Activated CD4-positive, alpha-beta memory T cell treated with anti-CD3 and anti-CD28 coated beads for 36 hours (primary cell): ENCODE data around the gene DENND4B. TPM values are rescaled to one million over a fixed set of nuclear protein-coding genes. Genes with fewer than 3 reads are reported as not detected.
"Not testable (repeated sequence)": the region's sequence is repeated elsewhere in the genome, so short reads cannot be mapped to it uniquely, and the experiment has no call there.

Experiments used
- CTCF ChIA-PET: fragments of 350-600 bp; sonication (Branson Sonifier 250); formaldehyde crosslinking; loops from one replicate; lab custom pipeline; 2021; ENCODE audit warnings: antibody characterized with exemption, inconsistent platforms; lab: Charles Lee
- POLR2A ChIA-PET: fragments of 350-600 bp; sonication (Branson Sonifier 250); formaldehyde crosslinking; loops from one replicate; lab custom pipeline; 2021; ENCODE audit warnings: antibody characterized with exemption; lab: Charles Lee
- DNase-seq: peaks from one replicate; pipeline ENCODE4 v3.0.0-alpha.2; 2020
- H3K27ac Mint-ChIP-seq: one replicate; pipeline ENCODE4 v1.8.0; 2021; ENCODE audit warnings: mixed read lengths
- H3K27me3 Mint-ChIP-seq: one replicate; pipeline ENCODE4 v1.8.0; 2021; ENCODE audit warnings: mixed read lengths
- H3K36me3 Mint-ChIP-seq: one replicate; pipeline ENCODE4 v1.8.0; 2021; ENCODE audit warnings: mixed read lengths
- H3K4me1 Mint-ChIP-seq: one replicate; pipeline ENCODE4 v1.8.0; 2021; ENCODE audit warnings: low read depth, mixed read lengths
- H3K4me3 Mint-ChIP-seq: one replicate; pipeline ENCODE4 v1.8.0; 2021; ENCODE audit warnings: mild to moderate bottlenecking, mixed read lengths
- H3K9me3 Mint-ChIP-seq: one replicate; pipeline ENCODE4 v1.8.0; 2021; ENCODE audit warnings: mixed read lengths
- intact Hi-C: fragments of 100-400 bp; cut with micrococcal nuclease; formaldehyde crosslinking; loops from one replicate; pipeline ENCODE4 v1.15.1; 2023
- total RNA-seq, 2 experiments: library from RNA; stranded (reverse); gene quantifications; one replicate each; pipeline ENCODE4 v1.2.3, GENCODE V29; 2021

The DENND4B gene
- total RNA-seq, 2 experiments from 2014 or later, result 98.1 to 108 TPM

GRCh38 chr1:153908071-153908470 is 38.4 kb downstream of the DENND4B start:
- peaks cover 43% of the 10 kb centered on the region for H3K4me1 Mint-ChIP-seq
- no peaks in the 10 kb centered on the region for H3K9me3 Mint-ChIP-seq
- POLR2A ChIA-PET, result no interaction called here
- no peaks in the 10 kb centered on the region for H3K27me3 Mint-ChIP-seq
- H3K36me3 Mint-ChIP-seq, result peaks cover 7% of the 10 kb centered on the region
- no peak overlapping the region for H3K27ac Mint-ChIP-seq
- no peak overlapping the region for H3K4me3 Mint-ChIP-seq
- no peak for DNase-seq
- intact Hi-C loops, result no loop called here
- CTCF ChIA-PET, result no interaction called here

GRCh38 chr1:153907134-153907533 is 39.4 kb downstream of the DENND4B start:
- H3K27ac Mint-ChIP-seq, result no peak overlapping the region
- CTCF ChIA-PET, result no interaction called here

GRCh38 chr1:153906396-153906795 is 40.1 kb downstream of the DENND4B start:
- Mint-ChIP-seq H3K9me3 (no peaks in the 10 kb centered on the region), H3K4me3 (no peak overlapping the region), H3K27me3 (no peaks in the 10 kb centered on the region), H3K36me3 (peaks cover 5% of the 10 kb centered on the region), H3K4me1 (peaks cover 32% of the 10 kb centered on the region), H3K27ac (peak overlapping the region; percentile 42)
- no peak for DNase-seq
- CTCF ChIA-PET, result interaction anchor here (0.6 kb wide), 1 partner anchor 29 kb away, joined by 6 read pairs; no protein-coding TSS in a partner anchor
- intact Hi-C loops, result no loop called here
- POLR2A ChIA-PET, result interaction anchor here (0.6 kb wide), 2 partner anchors 17 to 140 kb away, joined by 3 to 5 read pairs; no protein-coding TSS in a partner anchor

More at GRCh38 chr1:153907134-153907533, 39.4 kb downstream of the DENND4B start:
- Mint-ChIP-seq H3K36me3 (peaks cover 6% of the 10 kb centered on the region), H3K9me3 (no peaks in the 10 kb centered on the region), H3K4me3 (no peak overlapping the region), H3K27me3 (no peaks in the 10 kb centered on the region), H3K4me1 (peaks cover 38% of the 10 kb centered on the region)
- intact Hi-C loops, result no loop called here
- DNase-seq, result no peak
- POLR2A ChIA-PET, result no interaction called here

GRCh38 chr1:153905908-153906307 is 40.6 kb downstream of the DENND4B start:
- CTCF ChIA-PET, H3K27ac Mint-ChIP-seq, intact Hi-C loops, H3K27me3 Mint-ChIP-seq, H3K9me3 Mint-ChIP-seq, H3K36me3 Mint-ChIP-seq, H3K4me3 Mint-ChIP-seq: not testable (repeated sequence)
- POLR2A ChIA-PET, result interaction anchor here (0.6 kb wide), 1 partner anchor 140 kb away, joined by 3 read pairs; no protein-coding TSS in a partner anchor
- H3K4me1 Mint-ChIP-seq, result peaks cover 29% of the 10 kb centered on the region
- DNase-seq, result peak; percentile 39

- intact Hi-C loops, result no loop called here
- ChIA-PET CTCF (interaction anchor here (0.8 kb wide), 1 partner anchor 85 kb away, joined by 3 read pairs; no protein-coding TSS in a partner anchor), POLR2A (no interaction called here)
- H3K4me1 Mint-ChIP-seq, result peaks cover 32% of the 10 kb centered on the region
- H3K27me3 Mint-ChIP-seq, result no peaks in the 10 kb centered on the region
- no peak overlapping the region for H3K27ac Mint-ChIP-seq
- DNase-seq, result no peak
- no peaks in the 10 kb centered on the region for H3K9me3 Mint-ChIP-seq
- H3K36me3 Mint-ChIP-seq, result peaks cover 6% of the 10 kb centered on the region
- no peak overlapping the region for H3K4me3 Mint-ChIP-seq
These were observed 42.6 kb downstream of the DENND4B start for GRCh38 chr1:153903841-153904455.

GRCh38 chr1:153899509-153899908 is 47.0 kb downstream of the DENND4B start:
- H3K36me3 Mint-ChIP-seq, result peaks cover 3% of the 10 kb centered on the region
- intact Hi-C loops, result no loop called here
- H3K27me3 Mint-ChIP-seq, result no peaks in the 10 kb centered on the region
- no peaks in the 10 kb centered on the region for H3K9me3 Mint-ChIP-seq
- H3K4me1 Mint-ChIP-seq, result peaks cover 16% of the 10 kb centered on the region
- H3K4me3 Mint-ChIP-seq, result no peak overlapping the region
- ChIA-PET CTCF (no interaction called here), POLR2A (no interaction called here)
- no peak for DNase-seq
- no peak overlapping the region for H3K27ac Mint-ChIP-seq

GRCh38 chr1:153895866-153896265 is 50.7 kb downstream of the DENND4B start:
- POLR2A ChIA-PET, CTCF ChIA-PET, H3K27ac Mint-ChIP-seq, DNase-seq, H3K9me3 Mint-ChIP-seq, intact Hi-C loops, H3K4me3 Mint-ChIP-seq, H3K36me3 Mint-ChIP-seq, H3K27me3 Mint-ChIP-seq: not testable (repeated sequence)
- H3K4me1 Mint-ChIP-seq, result peaks cover 16% of the 10 kb centered on the region

- Mint-ChIP-seq H3K36me3 (peaks cover 15% of the 10 kb centered on the region), H3K27ac (peak overlapping the region; percentile 19), H3K4me1 (peaks cover 35% of the 10 kb centered on the region)
- H3K27me3 Mint-ChIP-seq, H3K9me3 Mint-ChIP-seq, intact Hi-C loops, H3K4me3 Mint-ChIP-seq, POLR2A ChIA-PET, CTCF ChIA-PET, DNase-seq: not testable (repeated sequence)
These were observed 55.5 kb downstream of the DENND4B start for GRCh38 chr1:153891042-153891441.

GRCh38 chr1:153888533-153888932 is 58.0 kb downstream of the DENND4B start:
- Mint-ChIP-seq H3K36me3 (peaks cover 18% of the 10 kb centered on the region), H3K4me3 (no peak overlapping the region), H3K27me3 (no peaks in the 10 kb centered on the region), H3K9me3 (no peaks in the 10 kb centered on the region), H3K4me1 (peaks cover 39% of the 10 kb centered on the region), H3K27ac (peak overlapping the region; percentile 31)
- ChIA-PET CTCF (no interaction called here), POLR2A (interaction anchor here (0.6 kb wide), 1 partner anchor 18 kb away, joined by 5 read pairs; no protein-coding TSS in a partner anchor)
- no peak for DNase-seq
- intact Hi-C loops, result no loop called here

GRCh38 chr1:153886127-153886526 is 60.4 kb downstream of the DENND4B start:
- no peak overlapping the region for H3K4me3 Mint-ChIP-seq
- intact Hi-C loops, result no loop called here
- peaks cover 16% of the 10 kb centered on the region for H3K36me3 Mint-ChIP-seq
- H3K4me1 Mint-ChIP-seq, result peaks cover 37% of the 10 kb centered on the region
- no peak overlapping the region for H3K27ac Mint-ChIP-seq
- H3K27me3 Mint-ChIP-seq, result no peaks in the 10 kb centered on the region
- H3K9me3 Mint-ChIP-seq, result no peaks in the 10 kb centered on the region
- CTCF ChIA-PET, result interaction anchor here (0.7 kb wide), 1 partner anchor 89 kb away, joined by 3 read pairs; no protein-coding TSS in a partner anchor
- POLR2A ChIA-PET, result no interaction called here
- DNase-seq, result no peak

- CTCF ChIA-PET, result no interaction called here
- POLR2A ChIA-PET, result interaction anchor here (1.0 kb wide), 1 partner anchor 28 kb away, joined by 3 read pairs; no protein-coding TSS in a partner anchor
These were observed 63.3 kb downstream of the DENND4B start for GRCh38 chr1:153883223-153883622.

GRCh38 chr1:153882296-153882912 is 64.1 kb downstream of the DENND4B start:
- Mint-ChIP-seq H3K36me3 (peaks cover 8% of the 10 kb centered on the region), H3K27ac (no peak overlapping the region), H3K4me3 (no peak overlapping the region), H3K9me3 (no peaks in the 10 kb centered on the region), H3K27me3 (no peaks in the 10 kb centered on the region), H3K4me1 (peaks cover 23% of the 10 kb centered on the region)
- no peak for DNase-seq
- CTCF ChIA-PET, result no interaction called here
- intact Hi-C loops, result no loop called here
- POLR2A ChIA-PET, result no interaction called here

More at GRCh38 chr1:153883223-153883622, 63.3 kb downstream of the DENND4B start:
- H3K9me3 Mint-ChIP-seq, result no peaks in the 10 kb centered on the region
- no peak overlapping the region for H3K27ac Mint-ChIP-seq
- H3K4me1 Mint-ChIP-seq, result peaks cover 28% of the 10 kb centered on the region
- peaks cover 10% of the 10 kb centered on the region for H3K36me3 Mint-ChIP-seq
- intact Hi-C loops, result no loop called here
- DNase-seq, result no peak
- no peak overlapping the region for H3K4me3 Mint-ChIP-seq
- H3K27me3 Mint-ChIP-seq, result no peaks in the 10 kb centered on the region
